ENCODE measurements around the gene ITLN1. TPM values are rescaled to one million over a fixed set of nuclear protein-coding genes. Genes with fewer than 3 reads are reported as not detected.

Gene ITLN1
- total RNA-seq, 2 donors from 2014 or later = 1,064 to 3,973 TPM

DNA sequence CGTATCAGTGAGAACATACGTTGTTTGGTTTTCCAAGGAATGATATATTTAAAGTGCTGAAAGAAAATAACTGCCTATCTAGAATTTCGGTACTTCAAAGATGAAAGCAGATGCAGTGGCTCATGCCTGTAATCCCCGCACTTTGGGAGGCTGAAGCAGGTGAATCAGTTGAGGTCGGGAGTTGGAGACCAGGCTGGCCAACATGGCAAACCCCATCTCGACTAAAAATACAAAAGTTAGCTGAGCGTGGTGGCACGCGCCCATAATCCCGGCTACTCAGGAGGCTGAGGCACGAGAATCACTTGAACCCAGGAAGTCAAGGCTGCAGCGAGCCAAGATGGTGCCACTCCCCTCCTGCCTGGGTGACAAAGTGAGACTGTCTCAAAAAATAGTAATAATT, 38.7 kb downstream of the ITLN1 start:
- no peak overlapping the region for H3K4me3 ChIP-seq
- H3K27ac ChIP-seq = no peak overlapping the region
- no peaks in the 10 kb centered on the region for H3K9me3 ChIP-seq
- TF ChIP-seq, protein P1, sequence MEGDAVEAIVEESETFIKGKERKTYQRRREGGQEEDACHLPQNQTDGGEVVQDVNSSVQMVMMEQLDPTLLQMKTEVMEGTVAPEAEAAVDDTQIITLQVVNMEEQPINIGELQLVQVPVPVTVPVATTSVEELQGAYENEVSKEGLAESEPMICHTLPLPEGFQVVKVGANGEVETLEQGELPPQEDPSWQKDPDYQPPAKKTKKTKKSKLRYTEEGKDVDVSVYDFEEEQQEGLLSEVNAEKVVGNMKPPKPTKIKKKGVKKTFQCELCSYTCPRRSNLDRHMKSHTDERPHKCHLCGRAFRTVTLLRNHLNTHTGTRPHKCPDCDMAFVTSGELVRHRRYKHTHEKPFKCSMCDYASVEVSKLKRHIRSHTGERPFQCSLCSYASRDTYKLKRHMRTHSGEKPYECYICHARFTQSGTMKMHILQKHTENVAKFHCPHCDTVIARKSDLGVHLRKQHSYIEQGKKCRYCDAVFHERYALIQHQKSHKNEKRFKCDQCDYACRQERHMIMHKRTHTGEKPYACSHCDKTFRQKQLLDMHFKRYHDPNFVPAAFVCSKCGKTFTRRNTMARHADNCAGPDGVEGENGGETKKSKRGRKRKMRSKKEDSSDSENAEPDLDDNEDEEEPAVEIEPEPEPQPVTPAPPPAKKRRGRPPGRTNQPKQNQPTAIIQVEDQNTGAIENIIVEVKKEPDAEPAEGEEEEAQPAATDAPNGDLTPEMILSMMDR (IDR thresholded peaks at IDR 0.05) = no peak
- no peaks in the 10 kb centered on the region for H3K27me3 ChIP-seq
- H3K36me3 ChIP-seq = no peaks in the 10 kb centered on the region
- no peaks in the 10 kb centered on the region for H3K4me1 ChIP-seq
- DNase-seq (ENCODE audit: low spot score) = no peak

DNA sequence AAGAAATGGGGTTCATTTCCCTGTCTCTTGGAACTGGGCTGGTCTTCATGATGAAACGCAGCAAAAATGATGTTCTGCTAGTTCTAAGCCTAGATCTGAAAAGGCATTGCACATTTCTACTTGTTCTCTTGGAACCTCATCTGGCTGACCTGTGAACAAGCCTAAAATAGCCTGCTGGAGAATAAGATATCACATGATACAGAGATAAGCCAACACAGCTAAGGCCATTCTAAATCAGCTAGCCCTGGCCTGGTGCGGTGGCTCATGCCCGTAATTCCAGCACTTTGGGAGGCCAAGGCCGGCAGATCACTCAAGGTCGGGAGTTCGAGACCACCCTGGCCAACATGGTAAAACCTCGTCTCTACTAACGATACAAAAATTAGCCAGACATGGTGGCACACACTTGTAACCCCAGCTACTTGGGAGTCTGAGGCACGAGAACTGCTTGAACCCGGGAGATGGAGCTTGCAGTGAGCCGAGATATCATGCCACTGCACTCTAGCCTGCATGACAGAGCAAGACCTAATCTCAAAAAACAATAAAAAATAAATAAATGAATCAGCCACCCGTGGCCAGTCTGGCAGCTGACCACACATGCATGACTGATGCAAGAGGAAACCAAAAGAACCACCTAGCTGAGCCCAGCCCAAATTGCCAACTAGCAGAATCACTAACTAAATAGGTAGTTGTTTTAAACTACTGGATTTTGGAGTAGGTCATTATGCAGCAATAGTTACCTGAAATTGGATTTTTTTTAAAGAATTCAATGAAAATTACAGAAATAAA, 40.3 kb downstream of the ITLN1 start:
- no peaks in the 10 kb centered on the region for H3K36me3 ChIP-seq
- TF ChIP-seq, protein P1 (IDR thresholded peaks at IDR 0.05) = no peak
- DNase-seq (ENCODE audit: low spot score) = no peak
- H3K27me3 ChIP-seq = no peaks in the 10 kb centered on the region
- H3K27ac ChIP-seq = no peak overlapping the region
- H3K4me1 ChIP-seq = no peaks in the 10 kb centered on the region
- H3K4me3 ChIP-seq = no peak overlapping the region
- H3K9me3 ChIP-seq = no peaks in the 10 kb centered on the region

DNA sequence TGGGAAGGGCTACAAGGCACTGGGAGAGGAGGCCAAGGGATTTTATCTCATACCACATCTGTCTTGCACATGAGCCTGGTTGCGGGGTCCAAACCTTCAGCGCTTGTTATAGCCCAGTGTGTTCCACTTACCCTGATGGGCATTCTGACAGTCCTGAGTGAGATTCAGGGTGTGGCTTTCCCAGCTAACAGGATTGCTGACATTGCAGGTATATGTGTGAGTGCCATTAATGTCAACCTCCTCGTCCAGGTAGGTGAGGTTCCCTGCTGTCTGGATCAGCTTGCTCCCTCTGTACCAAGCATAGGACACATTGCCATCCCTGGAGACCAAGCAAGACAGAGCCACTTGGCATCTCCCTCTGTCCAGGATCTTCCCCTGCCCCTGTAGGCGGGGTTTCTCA, 43.9 kb downstream of the ITLN1 start:
- Histone ChIP-seq H3K27ac (no peak overlapping the region), H3K4me3 (no peak overlapping the region), H3K9me3 (no peaks in the 10 kb centered on the region), H3K4me1 (peaks cover 0 to 8% of the 10 kb centered on the region in 2 donors), H3K36me3 (no peaks in the 10 kb centered on the region), H3K27me3 (no peaks in the 10 kb centered on the region)
- TF ChIP-seq, protein P1 (IDR thresholded peaks at IDR 0.05) = no peak
- no peak for DNase-seq (ENCODE audit: low spot score)

DNA sequence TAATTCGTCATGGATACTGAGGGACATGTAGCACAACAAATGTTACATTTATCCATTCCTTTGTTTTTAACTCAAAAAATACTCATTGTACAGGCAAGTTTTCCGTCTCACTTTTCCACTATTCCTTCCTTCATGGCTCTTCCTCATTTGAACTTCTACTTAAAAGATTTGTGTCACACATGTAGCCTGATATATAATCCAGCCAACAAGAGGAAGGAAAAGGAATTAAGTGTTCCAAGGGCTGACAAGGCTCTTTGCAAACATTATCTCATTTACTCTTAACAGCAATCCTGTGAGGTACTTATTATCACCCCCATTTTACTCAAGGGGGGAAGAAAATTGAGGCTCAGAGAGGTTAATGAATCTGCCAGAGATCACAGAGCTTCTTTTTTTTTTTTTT, 45.2 kb downstream of the ITLN1 start:
- Histone ChIP-seq H3K4me3 (no peak overlapping the region), H3K27ac (no peak overlapping the region), H3K4me1 (peaks cover 0 to 8% of the 10 kb centered on the region in 2 donors), H3K36me3 (no peaks in the 10 kb centered on the region), H3K27me3 (no peaks in the 10 kb centered on the region), H3K9me3 (no peaks in the 10 kb centered on the region)
- no peak for DNase-seq (ENCODE audit: low spot score)
- TF ChIP-seq, protein P1 (IDR thresholded peaks at IDR 0.05) = no peak

DNA sequence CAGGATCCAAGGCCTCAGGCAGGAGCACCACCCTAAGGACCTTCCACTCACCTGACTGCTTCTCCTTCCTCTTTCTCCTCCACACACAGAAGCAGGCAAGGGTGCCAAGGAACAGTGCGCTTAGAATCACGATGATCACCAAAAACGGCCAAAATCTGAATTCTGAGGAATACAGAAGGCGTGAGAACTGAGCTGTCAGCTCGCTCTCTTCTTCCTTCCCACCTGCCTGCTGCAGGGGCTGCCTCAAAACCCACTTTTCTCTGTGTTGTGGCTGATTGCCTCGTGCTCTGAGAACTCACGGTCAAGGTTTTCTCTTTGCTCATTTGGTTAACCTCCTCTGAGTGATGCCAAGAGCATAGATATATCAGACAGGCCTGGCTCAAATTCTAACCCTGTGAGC, 46.1 kb downstream of the ITLN1 start:
- H3K36me3 ChIP-seq = no peaks in the 10 kb centered on the region
- H3K27ac ChIP-seq = no peak overlapping the region

More for the DNA sequence above, 46.1 kb downstream of the ITLN1 start:
- Histone ChIP-seq H3K9me3 (no peaks in the 10 kb centered on the region), H3K27me3 (no peaks in the 10 kb centered on the region), H3K4me1 (peaks cover 0 to 8% of the 10 kb centered on the region in 2 donors), H3K4me3 (no peak overlapping the region)
- DNase-seq (ENCODE audit: low spot score) = no peak
- TF ChIP-seq, protein P1 (IDR thresholded peaks at IDR 0.05) = no peak

Data from right atrium auricular region (tissue), 2 donors.